Middle frontal gyrus (tissue), 1 donor: ENCODE results near the gene SEPTIN3.

Source experiments
- DNase-seq: peaks from one replicate; pipeline ENCODE4 v3.0.0-alpha.2; 2015; ENCODE audit warnings: low spot score; ENCODE audit errors: extremely low spot score

The SEPTIN3 gene, protein sequence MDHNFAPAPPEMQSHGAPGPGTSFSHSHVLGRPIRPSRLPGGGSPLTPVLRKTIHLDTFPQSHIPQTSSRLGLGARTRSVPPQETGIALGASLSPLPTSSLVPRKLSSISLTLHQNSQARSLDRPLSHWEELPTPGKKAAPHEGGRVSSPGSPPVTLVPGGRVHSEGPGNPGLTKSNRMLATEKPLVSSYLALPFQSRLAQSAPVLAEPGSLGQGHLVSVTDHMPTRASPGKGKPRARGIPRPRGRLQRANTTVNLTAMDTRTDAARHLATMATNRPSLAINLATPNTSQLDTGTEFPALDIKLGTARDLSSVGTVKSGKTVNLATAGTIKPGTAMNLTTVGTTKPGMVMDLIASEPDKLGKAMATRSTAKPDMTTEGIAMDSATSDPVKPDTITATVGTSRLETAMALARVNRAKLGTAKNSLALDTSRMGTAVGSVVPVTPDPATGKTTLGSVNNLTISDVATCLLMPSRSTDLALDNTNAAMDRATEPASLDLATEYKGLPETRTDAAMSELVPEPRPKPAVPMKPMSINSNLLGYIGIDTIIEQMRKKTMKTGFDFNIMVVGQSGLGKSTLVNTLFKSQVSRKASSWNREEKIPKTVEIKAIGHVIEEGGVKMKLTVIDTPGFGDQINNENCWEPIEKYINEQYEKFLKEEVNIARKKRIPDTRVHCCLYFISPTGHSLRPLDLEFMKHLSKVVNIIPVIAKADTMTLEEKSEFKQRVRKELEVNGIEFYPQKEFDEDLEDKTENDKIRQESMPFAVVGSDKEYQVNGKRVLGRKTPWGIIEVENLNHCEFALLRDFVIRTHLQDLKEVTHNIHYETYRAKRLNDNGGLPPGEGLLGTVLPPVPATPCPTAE

GRCh38 chr22:41969110-41969646 is at the start of gene SEPTIN3:
Gene SEPTIN3 (plus strand): TSS chr22:41969443. CDS start chr22:41971493, 2,050 bp downstream.
- no peak for DNase-seq

DNA sequence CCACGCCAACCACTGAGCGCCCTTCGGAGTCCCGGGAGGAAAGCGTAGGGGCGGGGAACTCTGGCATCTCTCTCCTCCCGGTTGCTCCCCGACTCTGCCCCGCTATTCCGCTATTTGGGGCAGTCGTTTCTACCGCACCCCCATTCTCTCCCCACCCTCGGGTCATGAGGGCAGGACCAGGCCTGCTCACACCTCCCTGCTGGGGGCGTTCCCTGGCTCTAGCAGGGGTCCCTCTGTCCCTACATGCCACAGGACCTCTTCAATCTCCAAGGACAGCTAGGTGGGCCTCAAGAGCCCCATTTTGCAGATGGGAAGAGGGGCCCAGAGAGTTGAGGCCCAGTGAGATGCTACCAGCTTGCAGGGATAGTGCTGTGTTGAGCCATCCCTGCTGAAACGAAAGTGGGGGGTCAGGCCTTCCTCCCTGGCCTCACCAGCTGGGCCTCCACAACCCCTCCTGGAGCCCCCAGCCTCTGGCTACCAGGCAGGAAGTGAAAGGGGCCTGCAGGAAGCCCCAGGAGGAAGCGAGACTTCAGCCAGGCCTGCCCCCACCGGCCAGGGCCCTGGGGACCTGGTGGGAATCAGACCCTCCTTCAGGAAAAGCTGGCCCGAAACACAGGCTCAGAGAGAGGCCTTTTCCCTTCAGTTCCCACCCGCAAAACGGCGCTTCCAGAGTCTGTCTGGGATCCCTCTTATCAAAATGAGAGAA is 48.8 kb upstream of the SEPTIN3 start:
- DNase-seq = no peak

DNA sequence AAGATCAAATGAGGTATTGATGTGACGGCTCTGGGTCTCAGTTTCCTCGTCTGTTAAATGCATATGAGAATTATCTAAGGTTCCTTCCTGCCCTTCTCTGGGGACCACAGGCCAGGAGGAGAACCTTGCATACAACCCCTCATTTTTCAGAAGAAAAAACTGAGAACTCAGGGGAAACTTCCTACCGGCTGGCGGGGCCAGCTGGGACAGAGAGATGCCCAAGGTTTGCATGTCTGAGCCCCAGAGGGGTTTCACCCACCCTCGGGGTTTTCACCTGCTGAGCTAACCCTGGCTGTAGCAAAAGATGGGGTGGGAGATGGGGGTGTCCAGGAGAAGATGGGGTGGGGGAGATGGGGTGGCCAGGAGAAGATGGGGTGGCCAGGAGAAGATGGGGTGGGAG is 46.9 kb upstream of the SEPTIN3 start:
- DNase-seq = no peak

DNA sequence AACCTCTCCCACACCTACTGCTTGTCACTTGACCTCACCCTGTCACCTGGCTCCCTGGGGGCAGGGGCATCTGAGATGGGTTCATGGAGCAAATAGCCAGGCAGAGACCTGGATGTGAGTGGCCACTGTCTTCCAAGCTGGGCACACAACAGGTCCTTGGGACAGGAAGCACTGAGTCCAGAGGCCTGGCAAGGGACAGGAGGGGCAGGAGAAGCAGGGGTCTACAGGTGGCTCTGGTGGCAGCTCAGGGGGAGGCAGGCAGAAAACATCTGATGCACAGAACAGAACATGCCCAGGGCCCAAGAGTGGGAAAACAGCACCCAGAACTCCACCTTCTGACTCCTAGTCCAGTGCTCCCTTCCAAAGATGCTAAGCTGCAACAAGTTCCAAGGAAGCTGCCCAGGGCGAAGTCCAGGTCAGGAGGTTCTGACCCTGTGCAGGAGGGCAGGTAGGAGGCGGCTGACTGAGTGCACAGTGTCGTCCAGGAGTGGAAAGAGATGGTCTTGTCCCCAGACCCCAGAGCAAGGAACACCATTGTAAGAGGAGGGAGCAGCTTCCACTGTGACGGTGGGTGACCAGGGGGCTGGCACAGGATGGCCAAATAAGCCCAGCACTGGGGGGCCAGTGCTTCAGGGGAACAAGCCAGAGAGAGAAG is 46.2 kb upstream of the SEPTIN3 start:
- no peak for DNase-seq

- DNase-seq = no peak
These were observed 45.5 kb upstream of the SEPTIN3 start for GRCh38 chr22:41923595-41924276.

- DNase-seq = no peak
These were observed 43.3 kb upstream of the SEPTIN3 start for GRCh38 chr22:41925783-41926460.

DNA sequence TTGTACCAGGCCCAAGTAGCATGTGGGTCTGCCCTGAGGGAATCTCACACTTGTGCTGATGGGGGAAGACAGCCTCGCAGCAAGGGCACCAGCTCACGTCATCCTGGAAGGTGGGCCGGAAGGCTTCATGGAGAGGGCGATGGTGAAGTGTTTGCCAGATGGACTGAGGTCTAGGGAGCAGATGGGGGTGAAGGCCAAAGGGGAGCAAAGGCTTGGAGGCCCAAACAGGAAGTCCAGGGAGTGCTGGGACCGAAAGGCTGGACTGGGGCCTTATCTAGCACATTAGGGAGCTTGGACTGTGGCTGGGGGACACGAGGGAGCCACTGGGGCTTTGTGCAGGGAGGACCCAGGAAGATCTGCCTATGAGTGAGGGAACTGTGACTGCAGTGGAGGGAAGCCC is 41.4 kb upstream of the SEPTIN3 start:
- no peak for DNase-seq

GRCh38 chr22:41928593-41929417 is 40.4 kb upstream of the SEPTIN3 start:
- no peak for DNase-seq

DNA sequence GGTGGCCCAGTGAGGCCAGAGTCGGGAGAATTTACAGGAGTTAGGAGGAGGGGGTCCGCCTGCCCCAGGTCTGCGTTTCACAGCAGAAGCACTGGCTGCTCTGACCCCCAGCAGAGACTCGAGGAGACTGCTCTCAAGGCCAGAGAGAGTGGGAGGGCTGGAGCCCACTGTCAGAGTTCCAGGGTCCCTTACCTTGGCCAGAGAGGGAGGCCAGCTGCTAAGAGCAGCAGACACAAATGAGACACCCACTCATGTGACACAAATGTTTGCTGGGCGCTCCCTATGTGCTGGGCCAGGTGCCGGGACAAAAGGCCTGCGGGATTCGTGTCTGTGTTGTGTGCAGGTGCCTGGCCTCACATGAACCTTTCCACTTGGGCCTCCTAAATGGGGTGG is 39.8 kb upstream of the SEPTIN3 start:
- DNase-seq = no peak

- no peak for DNase-seq
These were observed 37.5 kb upstream of the SEPTIN3 start for GRCh38 chr22:41931701-41932269.

DNA sequence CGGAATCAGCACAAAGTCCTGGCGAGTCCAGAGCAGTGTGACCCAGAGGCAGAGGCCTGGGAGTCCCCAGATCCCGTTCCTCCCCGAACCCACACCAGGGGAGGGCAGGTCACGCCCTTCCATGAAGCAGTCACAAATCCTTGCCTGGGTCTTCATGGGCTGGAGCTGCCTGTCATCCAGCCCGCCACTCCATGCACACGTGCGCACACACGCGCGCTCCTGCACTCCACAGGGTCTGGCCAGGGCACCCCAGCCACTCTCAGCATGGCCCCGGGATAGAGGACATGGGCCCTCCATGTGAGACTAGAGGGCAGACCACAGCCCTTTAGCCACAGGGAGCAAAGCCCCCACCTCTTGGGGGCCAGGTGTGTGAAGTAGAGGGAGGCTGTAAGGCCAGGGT is 36.9 kb upstream of the SEPTIN3 start:
- no peak for DNase-seq

DNA sequence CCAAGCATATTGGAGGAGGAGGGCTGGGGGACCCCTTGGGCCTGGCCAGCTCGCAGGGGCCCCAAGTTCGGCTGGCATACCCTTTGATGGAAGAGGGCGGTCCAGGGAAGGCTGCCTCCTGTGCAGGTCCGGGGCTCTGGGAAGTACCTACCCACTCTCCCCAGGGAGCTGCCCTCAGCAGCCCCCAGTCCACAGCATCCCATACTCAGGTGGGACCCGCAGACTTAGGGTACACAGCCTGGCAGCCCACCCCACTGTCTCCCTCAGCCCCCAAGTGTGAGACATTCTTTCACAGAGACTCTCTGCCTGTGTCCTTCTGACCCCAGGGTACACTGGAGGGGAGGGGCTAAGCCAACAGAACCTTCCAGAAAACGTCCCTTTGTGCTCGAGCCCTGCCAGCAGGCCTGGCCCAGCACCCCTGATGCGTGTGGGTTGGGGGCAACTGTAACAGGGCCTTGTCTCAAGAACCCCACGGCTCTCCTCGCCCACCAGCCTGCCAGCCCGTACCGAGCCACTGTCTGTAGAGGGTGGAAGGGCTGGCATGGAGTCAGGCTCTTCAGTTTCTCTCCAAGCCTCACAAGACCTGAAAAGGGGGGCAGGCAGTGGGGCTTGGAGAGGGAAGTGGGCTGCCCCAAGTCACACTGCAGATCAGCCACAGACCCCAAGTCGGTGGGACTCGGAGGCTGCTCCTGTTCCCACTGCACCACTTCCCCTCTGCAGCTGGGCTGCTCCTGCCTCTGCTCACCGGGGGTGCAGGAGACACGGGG is 35.6 kb upstream of the SEPTIN3 start:
- DNase-seq = no peak

- no peak for DNase-seq
These were observed 34.8 kb upstream of the SEPTIN3 start for GRCh38 chr22:41934284-41935014.

DNA sequence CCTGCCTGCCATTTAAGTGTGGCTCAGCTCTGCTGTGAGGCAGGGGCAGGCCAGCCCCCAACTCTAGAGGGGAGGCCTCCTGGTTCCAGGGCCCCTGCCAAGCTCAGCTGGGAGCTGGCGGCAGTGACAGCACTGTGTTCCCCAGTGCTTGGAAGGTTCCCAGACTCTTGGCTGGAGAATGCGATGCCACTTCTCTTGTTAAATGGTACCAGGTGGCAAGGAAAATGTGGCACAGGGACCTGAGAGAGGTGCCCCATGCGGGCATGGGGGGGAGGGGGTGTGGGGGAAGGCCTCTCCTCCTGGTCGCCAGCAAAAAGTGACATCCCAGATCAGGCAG is 34.3 kb upstream of the SEPTIN3 start:
- DNase-seq = no peak

DNA sequence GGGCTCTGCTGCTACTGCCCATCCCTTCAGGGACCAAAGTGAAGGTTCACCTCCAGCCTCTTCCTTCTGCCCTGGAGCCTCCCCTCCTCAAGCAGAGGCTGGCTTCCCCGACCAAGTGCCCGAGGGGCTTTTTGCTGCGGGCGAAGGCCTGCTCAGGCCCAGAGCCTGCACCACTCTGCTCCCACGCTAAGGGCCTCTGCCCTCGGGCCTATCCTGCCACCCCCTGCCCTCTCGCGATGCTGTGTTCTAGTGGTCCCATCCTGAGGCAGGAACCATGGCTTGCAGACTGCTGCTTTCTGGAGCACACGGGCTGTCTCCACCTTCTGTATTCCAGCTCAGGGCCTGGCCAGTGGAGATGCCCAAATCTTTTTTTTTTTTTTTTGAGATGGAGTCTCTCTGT is 33.7 kb upstream of the SEPTIN3 start:
- DNase-seq = no peak

GRCh38 chr22:41936894-41937169 is 32.4 kb upstream of the SEPTIN3 start:
- DNase-seq = no peak

- DNase-seq = no peak
These were observed 29.0 kb upstream of the SEPTIN3 start for GRCh38 chr22:41939981-41940831.
